ENCODE measurements around the gene BMPR1A. TPM values are rescaled to one million over a fixed set of nuclear protein-coding genes. Genes with fewer than 3 reads are reported as not detected.
"Not testable (repeated sequence)": the region's sequence is repeated elsewhere in the genome, so short reads cannot be mapped to it uniquely, and the experiment has no call there.

Gene BMPR1A
- total RNA-seq, 2 donors from 2014 or later = 53.9 to 58.1 TPM

DNA sequence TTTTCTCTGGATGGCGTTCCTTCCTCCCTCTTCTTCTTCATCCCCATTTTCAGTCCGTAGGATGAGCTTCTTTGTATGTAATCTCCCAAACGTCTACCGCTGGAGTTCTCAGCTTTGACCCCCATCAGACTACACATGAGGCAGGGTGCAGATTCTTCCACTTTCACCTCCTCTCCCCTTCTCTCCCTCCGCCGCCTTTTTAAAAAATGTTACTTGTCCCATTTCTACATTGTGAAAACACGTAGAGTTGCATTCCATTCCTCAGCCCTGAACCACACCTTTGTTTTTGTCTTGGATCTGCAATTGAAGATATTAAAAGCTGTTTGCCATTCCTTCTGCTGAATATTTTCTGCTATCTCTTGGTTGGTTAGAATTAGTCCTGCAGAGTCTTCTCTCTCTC lies 218.1 kb downstream of the BMPR1A start:
- H3K4me3 ChIP-seq = no peak overlapping the region
- H3K4me1 ChIP-seq (replicated peaks) = peaks cover 4% of the 10 kb centered on the region
- H3K9me3 ChIP-seq = no peaks in the 10 kb centered on the region
- peak overlapping the region; percentile 11 to 15 for H3K27ac ChIP-seq
- 52% methylated on average over 7 of the region's 7 CpGs for WGBS
- no peaks in the 10 kb centered on the region for H3K36me3 ChIP-seq
- intact Hi-C loops (cut with DNase I) = no loop called here
- no peak for DNase-seq (ENCODE audit: low spot score)
- TF ChIP-seq POLR2AphosphoS5 (IDR thresholded peaks at IDR 0.05) = peak; percentile 14
- no peak for TF ChIP-seq POLR2A (IDR thresholded peaks at IDR 0.05)
- TF ChIP-seq, protein P1, sequence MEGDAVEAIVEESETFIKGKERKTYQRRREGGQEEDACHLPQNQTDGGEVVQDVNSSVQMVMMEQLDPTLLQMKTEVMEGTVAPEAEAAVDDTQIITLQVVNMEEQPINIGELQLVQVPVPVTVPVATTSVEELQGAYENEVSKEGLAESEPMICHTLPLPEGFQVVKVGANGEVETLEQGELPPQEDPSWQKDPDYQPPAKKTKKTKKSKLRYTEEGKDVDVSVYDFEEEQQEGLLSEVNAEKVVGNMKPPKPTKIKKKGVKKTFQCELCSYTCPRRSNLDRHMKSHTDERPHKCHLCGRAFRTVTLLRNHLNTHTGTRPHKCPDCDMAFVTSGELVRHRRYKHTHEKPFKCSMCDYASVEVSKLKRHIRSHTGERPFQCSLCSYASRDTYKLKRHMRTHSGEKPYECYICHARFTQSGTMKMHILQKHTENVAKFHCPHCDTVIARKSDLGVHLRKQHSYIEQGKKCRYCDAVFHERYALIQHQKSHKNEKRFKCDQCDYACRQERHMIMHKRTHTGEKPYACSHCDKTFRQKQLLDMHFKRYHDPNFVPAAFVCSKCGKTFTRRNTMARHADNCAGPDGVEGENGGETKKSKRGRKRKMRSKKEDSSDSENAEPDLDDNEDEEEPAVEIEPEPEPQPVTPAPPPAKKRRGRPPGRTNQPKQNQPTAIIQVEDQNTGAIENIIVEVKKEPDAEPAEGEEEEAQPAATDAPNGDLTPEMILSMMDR (IDR thresholded peaks at IDR 0.05) = no peak
- no peaks in the 10 kb centered on the region for H3K27me3 ChIP-seq (replicated peaks; ENCODE audit: insufficient read depth)

DNA sequence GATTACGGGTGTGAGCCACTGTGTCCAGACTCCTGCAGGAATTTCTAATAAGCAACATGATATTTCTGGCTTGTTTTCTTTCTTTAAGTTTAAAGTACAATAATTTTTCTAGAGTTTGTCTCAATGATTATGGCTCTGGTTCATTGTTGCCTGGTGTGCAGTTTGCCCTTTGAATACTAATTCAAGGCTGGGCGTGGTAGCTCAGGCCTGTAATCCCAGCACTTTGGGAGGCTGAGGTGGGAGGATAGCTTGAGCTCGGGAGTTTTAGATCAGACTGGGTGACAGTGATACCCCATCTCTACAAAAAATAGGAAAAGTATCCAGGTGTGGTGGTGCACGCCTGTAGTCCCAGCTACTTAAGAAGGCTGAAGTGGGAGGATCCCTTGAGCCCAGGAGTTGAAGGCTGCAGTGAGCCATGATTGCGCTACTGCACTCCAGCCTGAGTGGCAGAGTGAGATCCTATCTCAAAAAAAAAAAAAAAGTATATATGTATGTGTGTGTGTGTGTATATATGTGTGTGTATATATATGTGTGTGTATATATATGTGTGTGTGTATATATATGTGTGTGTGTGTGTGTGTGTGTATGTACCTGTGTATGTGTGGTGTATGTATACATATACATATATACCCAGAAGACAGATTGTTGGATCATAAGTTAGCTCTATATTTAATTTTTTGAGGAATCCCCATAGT lies 220.1 kb downstream of the BMPR1A start:
- no peak overlapping the region for H3K4me3 ChIP-seq
- H3K27me3 ChIP-seq (replicated peaks; ENCODE audit: insufficient read depth) = no peaks in the 10 kb centered on the region
- H3K9me3 ChIP-seq = no peaks in the 10 kb centered on the region
- intact Hi-C loops (cut with DNase I) = no loop called here
- 97% methylated on average over 5 of the region's 5 CpGs for WGBS
- no peak for DNase-seq (ENCODE audit: low spot score)
- no peaks in the 10 kb centered on the region for H3K36me3 ChIP-seq
- TF ChIP-seq POLR2A (IDR thresholded peaks at IDR 0.05) (no peak), POLR2AphosphoS5 (IDR thresholded peaks at IDR 0.05) (no peak)
- TF ChIP-seq, protein P1 (IDR thresholded peaks at IDR 0.05) = no peak
- H3K4me1 ChIP-seq (replicated peaks) = no peaks in the 10 kb centered on the region
- H3K27ac ChIP-seq = no peak overlapping the region

GRCh38 chr10:86978457-86978856 lies 222.0 kb downstream of the BMPR1A start:
- intact Hi-C loops (cut with DNase I); H3K9me3 ChIP-seq; H3K4me3 ChIP-seq; H3K27me3 ChIP-seq (replicated peaks; ENCODE audit: insufficient read depth); H3K4me1 ChIP-seq (replicated peaks); H3K36me3 ChIP-seq; DNase-seq (ENCODE audit: low spot score): not testable (repeated sequence)
- H3K27ac ChIP-seq = peak overlapping the region in 1 of 2 donors; percentile 31
- WGBS = 83% methylated on average over 3 of the region's 3 CpGs

DNA sequence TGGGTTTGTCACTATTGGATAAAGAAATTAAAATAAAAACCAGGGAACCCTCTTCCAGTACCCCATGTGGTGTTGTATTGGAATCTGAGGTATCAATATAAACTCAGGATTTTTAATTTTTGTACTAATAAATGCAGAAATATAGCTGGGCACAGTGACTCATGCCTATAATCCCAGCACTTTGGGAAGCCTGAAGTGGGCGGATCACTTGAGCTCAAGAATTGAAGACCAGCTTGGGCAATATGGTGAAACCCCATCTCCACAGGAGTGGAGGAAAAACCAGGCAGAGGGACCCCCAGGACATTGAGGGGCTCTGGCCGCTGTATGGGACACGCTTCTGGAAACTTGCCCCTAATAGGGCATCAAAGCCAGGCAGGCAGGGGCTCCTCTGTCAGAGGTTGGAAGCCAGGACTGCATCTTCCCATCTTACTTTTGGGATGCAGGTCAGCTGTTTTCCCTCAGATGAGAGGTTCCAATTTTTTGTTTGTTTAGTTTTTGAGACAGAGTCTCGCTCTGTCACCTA lies 222.9 kb downstream of the BMPR1A start:
- H3K36me3 ChIP-seq = no peaks in the 10 kb centered on the region
- TF ChIP-seq, protein P1 (IDR thresholded peaks at IDR 0.05) = no peak
- no peak for TF ChIP-seq POLR2A (IDR thresholded peaks at IDR 0.05)
- no peak for TF ChIP-seq POLR2AphosphoS5 (IDR thresholded peaks at IDR 0.05)
- no peaks in the 10 kb centered on the region for H3K4me1 ChIP-seq (replicated peaks)
- no peak for DNase-seq (ENCODE audit: low spot score)
- WGBS = 76% methylated on average over 4 of the region's 4 CpGs
- no peaks in the 10 kb centered on the region for H3K27me3 ChIP-seq (replicated peaks; ENCODE audit: insufficient read depth)
- no peak overlapping the region for H3K4me3 ChIP-seq
- no peaks in the 10 kb centered on the region for H3K9me3 ChIP-seq
- peak overlapping the region in 1 of 2 donors; percentile 46 for H3K27ac ChIP-seq
- intact Hi-C loops (cut with DNase I) = no loop called here

DNA sequence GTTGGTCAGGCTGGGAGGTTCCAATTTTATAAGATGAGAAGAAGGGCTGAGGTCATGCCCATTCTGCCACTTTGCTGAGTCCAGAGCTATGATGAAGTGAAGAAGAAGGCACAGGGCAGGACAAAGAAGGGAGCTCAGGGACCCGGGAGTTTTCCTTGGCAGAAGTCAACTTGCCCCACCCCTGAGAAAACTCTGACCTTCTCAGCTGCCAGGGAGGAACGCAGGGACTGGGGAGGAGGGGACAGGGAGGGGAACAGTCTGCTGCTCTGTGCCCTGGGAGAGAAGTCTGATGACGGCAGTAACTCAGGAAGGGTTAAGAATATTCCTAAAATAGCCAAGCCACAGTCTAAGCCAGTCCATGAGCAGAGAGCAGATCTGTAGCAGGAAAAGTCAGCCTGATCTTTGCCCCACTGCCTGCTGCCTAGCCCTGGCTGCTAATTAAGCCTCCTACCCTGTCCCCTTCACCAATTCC lies 223.6 kb downstream of the BMPR1A start:
- H3K27ac ChIP-seq = peak overlapping the region; percentile 11 to 46
- no peaks in the 10 kb centered on the region for H3K4me1 ChIP-seq (replicated peaks)
- DNase-seq (ENCODE audit: low spot score) = no peak
- H3K27me3 ChIP-seq (replicated peaks; ENCODE audit: insufficient read depth) = no peaks in the 10 kb centered on the region
- WGBS = 24% methylated on average over 3 of the region's 3 CpGs
- intact Hi-C loops (cut with DNase I) = no loop called here
- H3K36me3 ChIP-seq = no peaks in the 10 kb centered on the region
- TF ChIP-seq POLR2AphosphoS5 (IDR thresholded peaks at IDR 0.05) = peak; percentile 33
- TF ChIP-seq POLR2A (IDR thresholded peaks at IDR 0.05) = no peak
- no peak overlapping the region for H3K4me3 ChIP-seq
- no peaks in the 10 kb centered on the region for H3K9me3 ChIP-seq

GRCh38 chr10:86981020-86981419 lies 224.6 kb downstream of the BMPR1A start:
- 74% methylated on average over 6 of the region's 6 CpGs for WGBS
- H3K9me3 ChIP-seq; H3K27ac ChIP-seq; H3K4me1 ChIP-seq (replicated peaks); intact Hi-C loops (cut with DNase I); H3K4me3 ChIP-seq; H3K27me3 ChIP-seq (replicated peaks; ENCODE audit: insufficient read depth); DNase-seq (ENCODE audit: low spot score); H3K36me3 ChIP-seq: not testable (repeated sequence)
